H1 (cell line): ENCODE data around the gene ODF4. TPM values are rescaled to one million over a fixed set of nuclear protein-coding genes. Genes with fewer than 3 reads are reported as not detected.
A peak's percentile ranks its signal among the peaks of the same experiment; 100 is the strongest.

Source experiments
- CTCF ChIA-PET: fragments of 300-600 bp; sonication (Branson Sonifier 250); formaldehyde crosslinking; loops from one replicate; lab custom pipeline; 2021; ENCODE audit not compliant: partially characterized antibody; lab: Charles Lee
- POLR2A ChIA-PET: fragments of 300-600 bp; sonication (Branson Sonifier 250); formaldehyde crosslinking; loops from one replicate; lab custom pipeline; 2021; ENCODE audit warnings: inconsistent platforms; ENCODE audit not compliant: partially characterized antibody; lab: Charles Lee
- DNase-seq, 2 experiments: peaks; one replicate each; pipeline versions ENCODE4 v3.0.0 to v3.0.0-alpha.2; 2010 to 2022; ENCODE audit warnings: low spot score in 2 of 2, low read depth in 1 of 2, mixed read lengths in 1 of 2
- FAIRE-seq: peaks from 2 replicates; lab custom pipeline; 2011; peaks lifted over from hg19 to GRCh38; lab: Jason Lieb, UNC
- H2AFZ ChIP-seq: 2 replicates; pipeline ENCODE4 v1.8.1; 2012; ENCODE audit warnings: low read length, inconsistent platforms
- H2AK5ac ChIP-seq: 2 replicates; pipeline ENCODE4 v1.6.1; 2013; ENCODE audit warnings: low read depth, low read length
- H2BK120ac ChIP-seq: replicated peaks from 2 replicates; pipeline ENCODE3; 2013; ENCODE audit warnings: low read depth, low read length, inconsistent platforms
- H2BK12ac ChIP-seq: 2 replicates; pipeline ENCODE4 v1.6.1; 2013; ENCODE audit warnings: low read depth, low read length
- H2BK15ac ChIP-seq: 2 replicates; pipeline ENCODE4 v1.6.1; 2013; ENCODE audit warnings: low read length
- H2BK20ac ChIP-seq: 2 replicates; pipeline ENCODE4 v1.6.1; 2013; ENCODE audit warnings: low read length
- H2BK5ac ChIP-seq: 2 replicates; pipeline ENCODE4 v1.6.1; 2013; ENCODE audit warnings: low read depth, low read length
- H3K14ac ChIP-seq: 2 replicates; pipeline ENCODE4 v1.6.1; 2013; ENCODE audit warnings: inconsistent platforms; ENCODE audit not compliant: insufficient read length
- H3K18ac ChIP-seq: 2 replicates; pipeline ENCODE4 v1.6.1; 2013; ENCODE audit warnings: low read length; ENCODE audit errors: extremely low read depth
- H3K23ac ChIP-seq: 2 replicates; pipeline ENCODE4 v1.6.1; 2013; ENCODE audit warnings: inconsistent platforms; ENCODE audit not compliant: insufficient read length
- H3K23me2 ChIP-seq: 2 replicates; pipeline ENCODE4 v1.6.1; 2013; ENCODE audit warnings: low read depth, low read length
- H3K27ac ChIP-seq: 2 replicates; pipeline ENCODE4 v1.6.1; 2011; ENCODE audit warnings: low read depth, low read length, inconsistent platforms
- H3K27me3 ChIP-seq, 4 experiments: replicated peaks in 1 of 4; 1 replicate in 1 of 4; 2 replicates in 3 of 4; pipeline versions ENCODE4 v1.6.1 to v1.8.1; 2011 to 2013; ENCODE audit warnings: low read length in 3 of 4, mild to moderate bottlenecking in 3 of 4, inconsistent platforms in 2 of 4, mixed read lengths in 2 of 4, moderate library complexity in 1 of 4; ENCODE audit not compliant: control insufficient read depth in 3 of 4, insufficient read depth in 3 of 4; ENCODE audit errors: extremely low read depth in 1 of 4
- H3K36me3 ChIP-seq, 4 experiments: 2 replicates each; pipeline versions ENCODE4 v1.6.1 to v1.8.1; 2011 to 2013; ENCODE audit warnings: mild to moderate bottlenecking in 4 of 4, low read length in 3 of 4, moderate library complexity in 2 of 4, control low read depth in 1 of 4, inconsistent platforms in 1 of 4; ENCODE audit not compliant: insufficient read depth in 4 of 4, control insufficient read depth in 2 of 4
- H3K4ac ChIP-seq: replicated peaks from 2 replicates; pipeline ENCODE3; 2013; ENCODE audit warnings: low read length, low read depth, mixed read lengths, inconsistent platforms; ENCODE audit not compliant: insufficient read length
- H3K4me1 ChIP-seq, 4 experiments: replicated peaks in 1 of 4; 1 replicate in 1 of 4; 2 replicates in 3 of 4; pipeline versions ENCODE4 v1.6.1 to v1.8.1; 2011 to 2013; ENCODE audit warnings: low read length in 3 of 4, inconsistent platforms in 2 of 4, mixed read lengths in 1 of 4; ENCODE audit not compliant: insufficient read depth in 4 of 4, control insufficient read depth in 3 of 4
- H3K4me2 ChIP-seq, 2 experiments: 2 replicates each; pipeline versions ENCODE4 v1.6.1 to v1.8.1; 2011 to 2013; ENCODE audit warnings: low read depth in 2 of 2, low read length in 2 of 2, control low read depth in 1 of 2, inconsistent platforms in 1 of 2, mild to moderate bottlenecking in 1 of 2; ENCODE audit not compliant: insufficient read depth in 1 of 2
- H3K4me3 ChIP-seq, 4 experiments: fragments of 200-600, 300-600 bp in 1 of 4; sonication (generic), shearing (Covaris generic), sonication (Bioruptor Twin) in 1 of 4; 2 replicates each; pipeline versions ENCODE4 v1.5.1 to v1.8.1; 2011 to 2016; ENCODE audit warnings: low read length in 4 of 4, low read depth in 3 of 4, control low read depth in 2 of 4, inconsistent platforms in 2 of 4, mild to moderate bottlenecking in 2 of 4, mixed read lengths in 1 of 4, moderate library complexity in 1 of 4; ENCODE audit not compliant: insufficient read depth in 2 of 4; ENCODE audit errors: extremely low read depth in 1 of 4
- H3K56ac ChIP-seq: replicated peaks from 2 replicates; pipeline ENCODE3; 2013; ENCODE audit warnings: low read depth, mild to moderate bottlenecking, mixed read lengths, low read length, inconsistent platforms; ENCODE audit not compliant: insufficient read length
- H3K79me1 ChIP-seq: 2 replicates; pipeline ENCODE4 v1.6.1; 2013; ENCODE audit warnings: low read depth, low read length, control low read depth
- H3K79me2 ChIP-seq, 2 experiments: 2 replicates each; pipeline versions ENCODE4 v1.6.1 to v1.8.1; 2012 to 2013; ENCODE audit warnings: low read length in 2 of 2, mild to moderate bottlenecking in 2 of 2, inconsistent platforms in 1 of 2; ENCODE audit not compliant: insufficient read depth in 2 of 2, control insufficient read depth in 1 of 2
- H3K9ac ChIP-seq, 4 experiments: replicated peaks in 1 of 4; 1 replicate in 1 of 4; 2 replicates in 3 of 4; pipeline versions ENCODE4 v1.6.1 to v1.8.1; 2011 to 2013; ENCODE audit warnings: low read depth in 3 of 4, low read length in 3 of 4, control low read depth in 2 of 4, mild to moderate bottlenecking in 2 of 4, moderate library complexity in 2 of 4, inconsistent platforms in 1 of 4; ENCODE audit errors: extremely low read depth in 1 of 4
- H3K9me3 ChIP-seq, 2 experiments: 2 replicates each; pipeline versions ENCODE4 v1.6.1 to v1.8.1; 2012 to 2013; ENCODE audit warnings: mild to moderate bottlenecking in 2 of 2, moderate library complexity in 2 of 2, control low read depth in 1 of 2, inconsistent platforms in 1 of 2, low read depth in 1 of 2, low read length in 1 of 2, mixed read lengths in 1 of 2; ENCODE audit not compliant: insufficient read depth in 2 of 2
- H4K20me1 ChIP-seq, 2 experiments: replicated peaks in 1 of 2; 2 replicates each; pipeline versions ENCODE3 to v1.8.1; 2011 to 2013; ENCODE audit warnings: inconsistent platforms in 2 of 2, low read length in 2 of 2, mild to moderate bottlenecking in 1 of 2; ENCODE audit not compliant: insufficient read depth in 2 of 2, control insufficient read depth in 1 of 2
- H4K5ac ChIP-seq: 2 replicates; pipeline ENCODE4 v1.6.1; 2013; ENCODE audit warnings: low read length, low read depth, mixed read lengths, inconsistent platforms; ENCODE audit not compliant: insufficient read length
- H4K8ac ChIP-seq: 2 replicates; pipeline ENCODE4 v1.8.0; 2013; ENCODE audit warnings: mild to moderate bottlenecking, moderate library complexity, low read length, inconsistent platforms; ENCODE audit not compliant: insufficient read depth; ENCODE audit errors: extremely low read depth
- H4K91ac ChIP-seq: replicated peaks from 2 replicates; pipeline ENCODE3; 2013; ENCODE audit warnings: low read length, mixed read lengths, inconsistent platforms; ENCODE audit not compliant: insufficient read length
- BRCA1 ChIP-seq: IDR thresholded peaks from 2 replicates; pipeline ENCODE4 v1.6.1; 2012; ENCODE audit warnings: low read depth, low read length, improper control_type of control experiment
- EP300 ChIP-seq, 2 experiments: IDR thresholded peaks; 1 replicate in 1 of 2; 2 replicates in 1 of 2; pipeline ENCODE4 v1.6.1; 2011 to 2012; ENCODE audit warnings: low read depth in 2 of 2, low read length in 2 of 2, mild to moderate bottlenecking in 2 of 2, borderline replicate concordance in 1 of 2, inconsistent platforms in 1 of 2, moderate library complexity in 1 of 2
- FOSL1 ChIP-seq: IDR thresholded peaks from 2 replicates; pipeline ENCODE4 v1.6.1; 2011; ENCODE audit warnings: mild to moderate bottlenecking, low read depth, low read length, moderate library complexity; ENCODE audit not compliant: insufficient read depth
- HDAC2 ChIP-seq, 2 experiments: fragments of 300-600 bp in 1 of 2; sonication (generic) in 1 of 2; IDR thresholded peaks; 2 replicates each; pipeline ENCODE4 v1.6.1; 2011 to 2012; ENCODE audit warnings: low read depth in 2 of 2, low read length in 2 of 2, mild to moderate bottlenecking in 2 of 2, moderate library complexity in 2 of 2, borderline replicate concordance in 1 of 2, inconsistent platforms in 1 of 2
- HDAC6 ChIP-seq: IDR thresholded peaks from one replicate; pipeline ENCODE4 v1.7.1; 2012; ENCODE audit warnings: low read depth, mild to moderate bottlenecking, inconsistent platforms, low read length, moderate library complexity
- JUND ChIP-seq: IDR thresholded peaks from 2 replicates; pipeline ENCODE4 v1.6.1; 2011; ENCODE audit warnings: mild to moderate bottlenecking, improper control_type of control experiment, low read length
- KDM4A ChIP-seq: IDR thresholded peaks from one replicate; pipeline ENCODE4 v1.7.1; 2012; ENCODE audit warnings: low read depth, mild to moderate bottlenecking, moderate library complexity, low read length, inconsistent platforms; ENCODE audit not compliant: severe bottlenecking
- KDM5A ChIP-seq: fragments of 200-600 bp; IDR thresholded peaks from 2 replicates; pipeline ENCODE4 v1.7.1; 2012; ENCODE audit warnings: mild to moderate bottlenecking, low read length, inconsistent platforms, mixed read lengths
- RAD21 ChIP-seq, 2 experiments: IDR thresholded peaks in 1 of 2; conservative IDR thresholded peaks in 1 of 2; 2 replicates each; pipeline ENCODE4 v1.6.1; 2011; ENCODE audit warnings: low read depth in 2 of 2, low read length in 2 of 2, improper control_type of control experiment in 1 of 2, inconsistent platforms in 1 of 2, mild to moderate bottlenecking in 1 of 2, moderate library complexity in 1 of 2
- SIN3A ChIP-seq, 2 experiments: IDR thresholded peaks in 1 of 2; conservative IDR thresholded peaks in 1 of 2; 2 replicates each; pipeline ENCODE4 v1.6.1; 2011 to 2012; ENCODE audit warnings: low read length in 2 of 2, improper control_type of control experiment in 1 of 2, low read depth in 1 of 2, mild to moderate bottlenecking in 1 of 2
- SP4 ChIP-seq: IDR thresholded peaks from 2 replicates; pipeline ENCODE4 v1.6.1; 2012; ENCODE audit warnings: low read length, inconsistent platforms
- TAF7 ChIP-seq: optimal IDR thresholded peaks from 2 replicates; pipeline ENCODE3; 2011; ENCODE audit warnings: low read depth, mild to moderate bottlenecking, inconsistent platforms, low read length, moderate library complexity, borderline replicate concordance
- WGBS, 2 experiments: shearing (Covaris generic) in 1 of 2; methylation state at CpG; one replicate each; pipeline versions ENCODE4 v1.1.6 to v1.1.7; 2013 to 2015; ENCODE audit warnings: low lambda C conversion rate in 2 of 2, mixed read lengths in 2 of 2, inconsistent platforms in 1 of 2, low coverage in 1 of 2, missing lambda C conversion rate in 1 of 2; ENCODE audit not compliant: insufficient replicate concordance in 2 of 2, insufficient coverage in 1 of 2, insufficient read length in 1 of 2; ENCODE audit errors: extremely low coverage in 1 of 2, missing lambda C conversion rate in 1 of 2; 5-methylcytosine and 5-hydroxymethylcytosine counted together
- polyA plus RNA-seq, 7 experiments: library from polyadenylated mRNA; depleted of rRNA in 3 of 7; stranded (reverse) in 5 of 7; unstranded in 2 of 7; fragments of >200 nt in 5 of 7; fragments of 200-250 nt in 2 of 7; gene quantifications; 1 replicate in 5 of 7; 2 replicates in 1 of 7; 4 replicates in 1 of 7; pipeline versions ENCODE4 v1.2.1 to v1.2.3, GENCODE V29; 2011 to 2013; ENCODE audit warnings: missing spikeins in 2 of 7, mixed read lengths in 2 of 7
- total RNA-seq: library from RNA; stranded (reverse); fragmentation: NEBNext Ultra II Directional; extraction: Animal tissue kit (Norgen Biotek cat#: 25700); gene quantifications from 2 replicates; pipeline ENCODE4 v1.2.1, GENCODE V29; 2021

ODF4 gene
- total and polyA plus RNA-seq, 2 of the 8 experiments (the other 6 are each of a cell fraction or from before 2014, with no cell fraction given) = not detected

- Histone ChIP-seq H4K20me1 (peaks cover 0 to 1% of the 10 kb centered on the region in 2 experiments), H3K23me2 (peaks cover 9% of the 10 kb centered on the region; the same call in 1 of the 2 replicates), H2BK5ac (no peak overlapping the region), H3K4me2 (no peak overlapping the region; a peak in 1 of 4 replicates), H3K9me3 (no peaks in the 10 kb centered on the region), H3K9ac (peak overlapping the region in 1 of 4 experiments; percentile 11; a peak in 2 of 7 replicates), H3K18ac (no peak overlapping the region), H2BK20ac (no peak overlapping the region), H2AFZ (no peak overlapping the region), H3K56ac (no peak overlapping the region), H3K14ac (no peak overlapping the region), H3K27ac (no peak overlapping the region), H3K36me3 (no peaks in the 10 kb centered on the region), H3K79me2 (no peaks in the 10 kb centered on the region), H2AK5ac (no peak overlapping the region), H3K79me1 (no peaks in the 10 kb centered on the region), H2BK120ac (no peak overlapping the region), H2BK12ac (no peak overlapping the region), H3K27me3 (0 out of 7 replicates have a peak, but pooled peaks cover 0 to 2% (median 0%) of the 10 kb centered on the region in 4 experiments), H4K5ac (no peak overlapping the region), H3K4me1 (peaks cover 0 to 13% (median 11%) of the 10 kb centered on the region in 4 experiments; a peak in 6 of 7 replicates), H3K4me3 (no peak overlapping the region), H3K23ac (no peak overlapping the region), H2BK15ac (no peak overlapping the region), H4K8ac (no peak overlapping the region), H3K4ac (no peak overlapping the region), H4K91ac (no peak overlapping the region)
- ChIA-PET CTCF (no interaction called here), POLR2A (interaction anchor here (2.1 to 66.3 kb wide), 3 partner anchors 15 to 92 kb away, joined by 6 to 1521 read pairs (median 115); partner anchors contain the start of genes CTC1 and PFAS)
- FAIRE-seq (no peak), DNase-seq (no peak)
- WGBS, 2 experiments = 58% methylated on average over 3 of the region's 3 CpGs; no CpG with 5 or more reads in 1 of the 2 experiments
- TF ChIP-seq EP300 (IDR thresholded peaks at IDR 0.05; ENCODE audit: borderline replicate concordance in 1 of 2, low read depth in 2 of 2, low read length in 2 of 2) (no peak), KDM4A (no peak), RAD21 (IDR thresholded peaks at IDR 0.05 in 1 of 2, conservative IDR thresholded peaks at IDR 0.05 in 1 of 2; ENCODE audit: low read depth in 2 of 2, low read length in 2 of 2) (no peak), FOSL1 (no peak), SIN3A (conservative IDR thresholded peaks at IDR 0.05 in 1 of 2, IDR thresholded peaks at IDR 0.05 in 1 of 2; ENCODE audit: low read depth in 1 of 2, low read length in 2 of 2) (no peak), KDM5A (no peak), HDAC2 (IDR thresholded peaks at IDR 0.05; ENCODE audit: borderline replicate concordance in 1 of 2, low read depth in 2 of 2, low read length in 2 of 2) (no peak), JUND (no peak), HDAC6 (no peak), BRCA1 (no peak), SP4 (no peak), TAF7 (no peak)
Observed at GRCh38 chr17:8290043-8290442, 49.6 kb upstream of the ODF4 start.
